HepG2 (cell line): ENCODE measurements around the gene CSNK1D. TPM values are rescaled to one million over a fixed set of nuclear protein-coding genes. Genes with fewer than 3 reads are reported as not detected.
A peak's percentile ranks its signal among the peaks of the same experiment; 100 is the strongest.

ENCODE experiments used
- CBX2 ChIP-seq, 2 experiments: fragments of 200-600 bp in 1 of 2; sonication (generic); formaldehyde crosslinking in 1 of 2; IDR thresholded peaks; 2 replicates each; pipeline versions ENCODE4 v1.7.0 to v1.8.1; 2018 to 2022; ENCODE audit warnings: low read depth in 2 of 2, low read length in 1 of 2, mild to moderate bottlenecking in 1 of 2, missing genetic modification reagents in 1 of 2
- CREM ChIP-seq, 2 experiments: sonication (generic) in 1 of 2; formaldehyde crosslinking in 1 of 2; IDR thresholded peaks; 2 replicates each; pipeline versions ENCODE4 v1.4.0 to v1.6.1; 2016 to 2020; ENCODE audit warnings: antibody characterized with exemption in 1 of 2, mild to moderate bottlenecking in 1 of 2, missing genetic modification reagents in 1 of 2
- ELF3 ChIP-seq: IDR thresholded peaks from 2 replicates; pipeline ENCODE4 v1.6.1; 2016; ENCODE audit warnings: missing genetic modification reagents, missing compliant biosample characterization
- KDM2A ChIP-seq: sonication (generic); formaldehyde crosslinking; IDR thresholded peaks from 2 replicates; pipeline ENCODE4 v1.4.0; 2020; ENCODE audit warnings: low read depth, missing genetic modification reagents, borderline replicate concordance
- KLF12 ChIP-seq: sonication (generic); formaldehyde crosslinking; IDR thresholded peaks from 2 replicates; pipeline ENCODE4 v1.4.0; 2020; ENCODE audit warnings: missing genetic modification reagents, borderline replicate concordance
- MAZ ChIP-seq, 2 experiments: sonication (generic) in 1 of 2; formaldehyde crosslinking in 1 of 2; IDR thresholded peaks; 2 replicates each; pipeline versions ENCODE4 v1.5.0 to v1.6.1; 2012 to 2020; ENCODE audit warnings: low read depth in 2 of 2, mild to moderate bottlenecking in 2 of 2, borderline replicate concordance in 1 of 2, improper control_type of control experiment in 1 of 2, low read length in 1 of 2, missing genetic modification reagents in 1 of 2, moderate library complexity in 1 of 2
- MED1 ChIP-seq: sonication (generic); formaldehyde crosslinking; IDR thresholded peaks from 2 replicates; pipeline ENCODE4 v1.4.0; 2020; ENCODE audit warnings: missing genetic modification reagents
- MTF1 ChIP-seq: sonication (generic); formaldehyde crosslinking; IDR thresholded peaks from 2 replicates; pipeline ENCODE4 v1.5.0; 2020; ENCODE audit warnings: missing genetic modification reagents
- NAIF1 ChIP-seq: sonication (generic); formaldehyde crosslinking; IDR thresholded peaks from 2 replicates; pipeline ENCODE4 v1.5.0; 2020; ENCODE audit warnings: mild to moderate bottlenecking, missing genetic modification reagents, borderline replicate concordance
- PLSCR1 ChIP-seq: sonication (generic); formaldehyde crosslinking; IDR thresholded peaks from 2 replicates; pipeline ENCODE4 v1.5.0; 2020; ENCODE audit warnings: missing genetic modification reagents, mild to moderate bottlenecking, borderline replicate concordance
- POGZ ChIP-seq: sonication (generic); formaldehyde crosslinking; IDR thresholded peaks from 2 replicates; pipeline ENCODE4 v1.4.0; 2020; ENCODE audit warnings: mild to moderate bottlenecking, missing genetic modification reagents
- PTBP1 ChIP-seq: fragments of 200-400 bp; formaldehyde crosslinking; IDR thresholded peaks from 2 replicates; pipeline ENCODE4 v1.6.1; 2018; ENCODE audit warnings: low read length, low read depth; ENCODE audit not compliant: poor library complexity, severe bottlenecking
- RNF2 ChIP-seq: fragments of 450-650 bp; conservative IDR thresholded peaks from 2 replicates; pipeline ENCODE4 v1.6.1; 2016; ENCODE audit warnings: low read depth
- SAP130 ChIP-seq: IDR thresholded peaks from 2 replicates; pipeline ENCODE4 v1.6.1; 2016; ENCODE audit warnings: low read depth
- TCF12 ChIP-seq, 2 experiments: fragments of 450-650 bp in 1 of 2; sonication (generic) in 1 of 2; formaldehyde crosslinking in 1 of 2; IDR thresholded peaks; 2 replicates each; pipeline versions ENCODE4 v1.6.1 to v1.8.0; 2017 to 2022; ENCODE audit warnings: antibody characterized with exemption in 1 of 2, mild to moderate bottlenecking in 1 of 2, missing genetic modification reagents in 1 of 2, moderate library complexity in 1 of 2
- ZFP36L2 ChIP-seq: sonication (generic); formaldehyde crosslinking; IDR thresholded peaks from 2 replicates; pipeline ENCODE4 v1.4.0; 2020; ENCODE audit warnings: missing genetic modification reagents
- ZGPAT ChIP-seq: IDR thresholded peaks from 2 replicates; pipeline ENCODE4 v1.6.1; 2016; ENCODE audit warnings: mild to moderate bottlenecking
- ZSCAN21 ChIP-seq: sonication (generic); formaldehyde crosslinking; IDR thresholded peaks from 2 replicates; pipeline ENCODE4 v1.8.0; 2022; ENCODE audit warnings: mild to moderate bottlenecking, missing genetic modification reagents, moderate library complexity, borderline replicate concordance
- polyA plus RNA-seq, 8 experiments: library from polyadenylated mRNA; depleted of rRNA in 3 of 8; stranded (reverse) in 7 of 8; unstranded in 1 of 8; fragments of >200 nt; fragmentation: Illumina TruSeq in 4 of 8; extraction: Trizol in 4 of 8; gene quantifications; 2 replicates each; pipeline versions ENCODE4 v1.2.1 to v1.2.3, GENCODE V29; 2011 to 2016; ENCODE audit warnings: low read depth in 4 of 8, missing spikeins in 1 of 8, mixed read lengths in 1 of 8; ENCODE audit not compliant: insufficient read depth in 1 of 8
- total RNA-seq, 5 experiments: library from RNA; depleted of rRNA; stranded (reverse); fragments of >200 nt; fragmentation: Illumina TruSeq; extraction: Trizol; gene quantifications; 2 replicates each; pipeline ENCODE4 v1.2.3, GENCODE V29; 2016; ENCODE audit warnings: low read depth in 1 of 5
- TF ChIP-seq, protein P1 (sequence below): sonication (generic); formaldehyde crosslinking; IDR thresholded peaks from 2 replicates; pipeline ENCODE4 v1.5.1; 2020; ENCODE audit warnings: mild to moderate bottlenecking, missing genetic modification reagents, borderline replicate concordance
- TF ChIP-seq, protein P2 (sequence below): sonication (generic); formaldehyde crosslinking; IDR thresholded peaks from 2 replicates; pipeline ENCODE4 v1.4.0; 2020; ENCODE audit warnings: missing genetic modification reagents
- TF ChIP-seq, protein P3 (sequence below): sonication (generic); formaldehyde crosslinking; IDR thresholded peaks from 2 replicates; pipeline ENCODE4 v1.8.0; 2022; ENCODE audit warnings: missing genetic modification reagents, low read depth, mild to moderate bottlenecking, borderline replicate concordance

CSNK1D gene
- total and polyA plus RNA-seq, 2 of the 13 experiments (the other 11 are each of a cell fraction or from before 2014, with no cell fraction given): 31.5 to 128 TPM

- TF ChIP-seq, protein P1, sequence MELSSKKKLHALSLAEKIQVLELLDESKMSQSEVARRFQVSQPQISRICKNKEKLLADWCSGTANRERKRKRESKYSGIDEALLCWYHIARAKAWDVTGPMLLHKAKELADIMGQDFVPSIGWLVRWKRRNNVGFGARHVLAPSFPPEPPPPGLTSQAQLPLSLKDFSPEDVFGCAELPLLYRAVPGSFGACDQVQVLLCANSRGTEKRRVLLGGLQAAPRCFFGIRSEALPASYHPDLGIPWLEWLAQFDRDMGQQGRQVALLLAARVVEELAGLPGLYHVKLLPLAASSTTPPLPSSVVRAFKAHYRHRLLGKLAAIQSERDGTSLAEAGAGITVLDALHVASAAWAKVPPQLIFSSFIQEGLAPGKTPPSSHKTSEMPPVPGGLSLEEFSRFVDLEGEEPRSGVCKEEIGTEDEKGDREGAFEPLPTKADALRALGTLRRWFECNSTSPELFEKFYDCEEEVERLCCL (CRISPR knock-in tag): 0 out of 2 replicates have a peak, but pooled peaks have one; percentile 52
- TF ChIP-seq PLSCR1 (CRISPR knock-in tag) (no peak), NAIF1 (CRISPR knock-in tag) (peak; percentile 87; the same call in 1 of the 2 replicates), KDM2A (CRISPR knock-in tag) (peak; percentile 96), ZSCAN21 (peak; percentile 85), MTF1 (CRISPR knock-in tag) (no peak), RNF2 (no peak), PTBP1 (no peak), ZGPAT (CRISPR knock-in tag) (peak; percentile 98), ELF3 (CRISPR knock-in tag) (peak; percentile 74), CBX2 (IDR thresholded peaks at IDR 0.05; ENCODE audit: low read depth, low read length) (no peak), CBX2 (CRISPR knock-in tag; IDR thresholded peaks at IDR 0.05; ENCODE audit: low read depth) (no peak), MED1 (peak; percentile 71), POGZ (CRISPR knock-in tag) (peak; percentile 59; the same call in 1 of the 2 replicates), MAZ (IDR thresholded peaks at IDR 0.05; ENCODE audit: borderline replicate concordance, low read depth, low read length) (peak; percentile 27; the same call in 1 of the 2 replicates), MAZ (CRISPR knock-in tag; IDR thresholded peaks at IDR 0.05; ENCODE audit: low read depth) (peak; percentile 91), ZFP36L2 (CRISPR knock-in tag) (no peak), CREM (IDR thresholded peaks at IDR 0.05) (peak; percentile 79), CREM (CRISPR knock-in tag; IDR thresholded peaks at IDR 0.05) (0 out of 2 replicates have a peak, but pooled peaks have one; percentile 50), TCF12 (IDR thresholded peaks at IDR 0.05) (no peak), TCF12 (CRISPR knock-in tag; IDR thresholded peaks at IDR 0.05) (peak; percentile 86; the same call in 1 of the 2 replicates), SAP130 (peak; percentile 90), KLF12 (CRISPR knock-in tag) (peak; percentile 74; the same call in 1 of the 2 replicates)
- TF ChIP-seq, protein P2, sequence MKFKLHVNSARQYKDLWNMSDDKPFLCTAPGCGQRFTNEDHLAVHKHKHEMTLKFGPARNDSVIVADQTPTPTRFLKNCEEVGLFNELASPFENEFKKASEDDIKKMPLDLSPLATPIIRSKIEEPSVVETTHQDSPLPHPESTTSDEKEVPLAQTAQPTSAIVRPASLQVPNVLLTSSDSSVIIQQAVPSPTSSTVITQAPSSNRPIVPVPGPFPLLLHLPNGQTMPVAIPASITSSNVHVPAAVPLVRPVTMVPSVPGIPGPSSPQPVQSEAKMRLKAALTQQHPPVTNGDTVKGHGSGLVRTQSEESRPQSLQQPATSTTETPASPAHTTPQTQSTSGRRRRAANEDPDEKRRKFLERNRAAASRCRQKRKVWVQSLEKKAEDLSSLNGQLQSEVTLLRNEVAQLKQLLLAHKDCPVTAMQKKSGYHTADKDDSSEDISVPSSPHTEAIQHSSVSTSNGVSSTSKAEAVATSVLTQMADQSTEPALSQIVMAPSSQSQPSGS (CRISPR knock-in tag): peak; percentile 91
- TF ChIP-seq, protein P3, sequence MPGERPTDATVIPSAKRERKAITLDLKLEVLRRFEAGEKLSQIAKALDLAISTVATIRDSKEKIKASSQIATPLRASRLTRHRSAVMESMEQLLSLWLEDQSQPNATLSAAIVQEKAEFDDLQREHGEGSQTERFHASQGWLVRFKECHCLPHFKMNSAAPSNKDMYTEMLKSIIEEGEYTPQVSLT (CRISPR knock-in tag): no peak
Observed at GRCh38 chr17:82273327-82274133, at the start of gene CSNK1D (continued).
